GM23338 (cell line): Measurements from ENCODE around the gene TJP2. TPM values are rescaled to one million over a fixed set of nuclear protein-coding genes. Genes with fewer than 3 reads are reported as not detected.

Experiments used
- ATAC-seq: fragments of 200-7000 bp; cut with Tn5 transposase; 3 replicates; pipeline ENCODE4 v1.9.1; 2020
- DNase-seq: peaks from one replicate; pipeline ENCODE4 v3.0.0-alpha.2; 2015; ENCODE audit warnings: low spot score
- H2AFZ ChIP-seq: fragments of 200-600 bp; sonication (generic); 2 replicates; pipeline ENCODE4 v1.8.0; 2016; ENCODE audit warnings: antibody characterized with exemption, mild to moderate bottlenecking, moderate library complexity
- H3F3A ChIP-seq: fragments of 200-600 bp; sonication (generic); replicated peaks from 2 replicates; pipeline ENCODE4 v1.8.0; 2017; ENCODE audit warnings: antibody characterized with exemption, mixed run types, low read depth
- H3K27ac ChIP-seq: fragments of 200-600 bp; sonication (generic); 2 replicates; pipeline ENCODE4 v1.6.1; 2016; ENCODE audit warnings: low read depth
- H3K27me3 ChIP-seq: fragments of 200-600 bp; sonication (generic); 2 replicates; pipeline ENCODE4 v1.8.0; 2016; ENCODE audit warnings: mild to moderate bottlenecking, mixed run types, moderate library complexity; ENCODE audit not compliant: insufficient read depth
- H3K36me3 ChIP-seq: fragments of 200-600 bp; sonication (generic); 2 replicates; pipeline ENCODE4 v1.8.0; 2016; ENCODE audit warnings: mild to moderate bottlenecking; ENCODE audit not compliant: insufficient read depth
- H3K4me1 ChIP-seq: fragments of 200-600 bp; sonication (generic); 2 replicates; pipeline ENCODE4 v1.8.0; 2016; ENCODE audit warnings: mild to moderate bottlenecking, moderate library complexity; ENCODE audit not compliant: insufficient read depth
- H3K4me2 ChIP-seq: fragments of 200-600 bp; sonication (generic); 2 replicates; pipeline ENCODE4 v1.7.1; 2017; ENCODE audit warnings: mixed run types
- H3K4me3 ChIP-seq: fragments of 200-600 bp; sonication (generic); 2 replicates; pipeline ENCODE4 v1.6.1; 2016; ENCODE audit warnings: mixed run types
- H3K79me2 ChIP-seq: fragments of 200-600 bp; sonication (generic); replicated peaks from 2 replicates; pipeline ENCODE4 v1.8.0; 2017; ENCODE audit warnings: mild to moderate bottlenecking; ENCODE audit not compliant: insufficient read depth
- H3K9me2 ChIP-seq: fragments of 200-600 bp; sonication (generic); 2 replicates; pipeline ENCODE4 v1.8.0; 2017; ENCODE audit not compliant: insufficient read depth
- H4K20me1 ChIP-seq: fragments of 200-600 bp; sonication (generic); replicated peaks from 2 replicates; pipeline ENCODE4 v1.8.0; 2017; ENCODE audit warnings: mild to moderate bottlenecking; ENCODE audit not compliant: insufficient read depth
- H3K27ac Mint-ChIP-seq: 2 replicates; pipeline ENCODE4 v1.8.0; 2020; ENCODE audit warnings: inconsistent platforms, mild to moderate bottlenecking, moderate library complexity, mixed read lengths
- H3K27me3 Mint-ChIP-seq: 3 replicates; pipeline ENCODE4 v1.8.0; 2022; ENCODE audit warnings: low read depth, mild to moderate bottlenecking, moderate library complexity, mixed read lengths, inconsistent platforms; ENCODE audit not compliant: insufficient read depth, poor library complexity
- H3K36me3 Mint-ChIP-seq: 3 replicates; pipeline ENCODE4 v1.8.0; 2021; ENCODE audit warnings: low read depth, mild to moderate bottlenecking, inconsistent platforms, moderate library complexity, mixed read lengths
- H3K4me1 Mint-ChIP-seq: 3 replicates; pipeline ENCODE4 v1.8.0; 2020; ENCODE audit warnings: mild to moderate bottlenecking, inconsistent platforms, mixed read lengths
- H3K4me3 Mint-ChIP-seq: 3 replicates; pipeline ENCODE4 v1.8.0; 2021; ENCODE audit warnings: moderate library complexity, mild to moderate bottlenecking, inconsistent platforms, mixed read lengths
- H3K9me3 Mint-ChIP-seq: 3 replicates; pipeline ENCODE4 v1.8.0; 2020; ENCODE audit warnings: moderate library complexity, mild to moderate bottlenecking, inconsistent platforms, mixed read lengths
- CTCF ChIP-seq, 2 experiments: fragments of 200-600 bp in 1 of 2; sonication (generic) in 1 of 2; conservative IDR thresholded peaks; 2 replicates each; pipeline versions ENCODE4 v1.5.1 to v1.6.1; 2016 to 2017; ENCODE audit warnings: antibody characterized with exemption in 2 of 2, low read depth in 2 of 2, mild to moderate bottlenecking in 2 of 2, moderate library complexity in 1 of 2
- JUNB ChIP-seq: IDR thresholded peaks from one replicate; pipeline ENCODE4 v1.6.1; 2016; ENCODE audit warnings: antibody characterized with exemption; ENCODE audit not compliant: unreplicated experiment
- NANOG ChIP-seq: IDR thresholded peaks from 2 replicates; pipeline ENCODE4 v1.6.1; 2016; ENCODE audit warnings: antibody characterized with exemption, borderline replicate concordance
- POLR2AphosphoS5 ChIP-seq: IDR thresholded peaks from 2 replicates; pipeline ENCODE4 v1.6.1; 2016; ENCODE audit warnings: antibody characterized with exemption, low read depth
- STAT1 ChIP-seq: IDR thresholded peaks from one replicate; pipeline ENCODE4 v1.6.1; 2016; ENCODE audit warnings: antibody characterized with exemption; ENCODE audit not compliant: unreplicated experiment
- ZNF331 ChIP-seq: fragments of 250-450 bp; sonication (Bioruptor Pico); IDR thresholded peaks from 2 replicates; pipeline ENCODE4 v1.5.0; 2020; ENCODE audit warnings: low read depth, mild to moderate bottlenecking, moderate library complexity
- ZNF462 ChIP-seq: fragments of 250-450 bp; sonication (Bioruptor Pico); IDR thresholded peaks from 2 replicates; pipeline ENCODE4 v1.5.0; 2020; ENCODE audit warnings: mild to moderate bottlenecking, moderate library complexity
- polyA plus RNA-seq: library from polyadenylated mRNA; unstranded; fragments of >200 nt; fragmentation: Nextera tagmentation; extraction: Ambion mirVana; gene quantifications from 2 replicates; pipeline ENCODE4 v1.2.1, GENCODE V29; 2016
- total RNA-seq: library from RNA; depleted of rRNA; stranded (reverse); fragments of >200 nt; shearing (Covaris generic); gene quantifications from 2 replicates; pipeline ENCODE4 v1.2.3, GENCODE V29; 2014
- TF ChIP-seq, protein P1 (sequence below): IDR thresholded peaks from one replicate; pipeline ENCODE4 v1.6.1; 2018; ENCODE audit warnings: antibody characterized with exemption; ENCODE audit not compliant: unreplicated experiment

The TJP2 gene
- total and polyA plus RNA-seq, 2 experiments from 2014 or later, result 37.6 to 234 TPM

GRCh38 chr9:69179037-69179436 lies 5.0 kb downstream of the TJP2 start:
- H3K9me3 Mint-ChIP-seq, result no peaks in the 10 kb centered on the region
- no peak for ATAC-seq
- H3K79me2 ChIP-seq, result peaks cover 96% of the 10 kb centered on the region

More at GRCh38 chr9:69179037-69179436, 5.0 kb downstream of the TJP2 start:
- H3K4me3 ChIP-seq, result no peak overlapping the region
- H3K27ac ChIP-seq, result peak overlapping the region; percentile 64
- DNase-seq, result no peak
- peaks cover 43% of the 10 kb centered on the region for H3K4me1 Mint-ChIP-seq
- H3K4me2 ChIP-seq, result no peak overlapping the region
- no peak overlapping the region for H3K4me3 Mint-ChIP-seq
- H3K27me3 Mint-ChIP-seq, result peaks cover 10% of the 10 kb centered on the region
- peaks cover 14% of the 10 kb centered on the region; the same call in 1 of the 2 replicates for H3K27me3 ChIP-seq
- H3K9me2 ChIP-seq, result no peaks in the 10 kb centered on the region
- no peak for TF ChIP-seq POLR2AphosphoS5
- no peak for TF ChIP-seq ZNF462 (CRISPR knock-in tag)
- no peak for TF ChIP-seq NANOG
- TF ChIP-seq, protein P1, sequence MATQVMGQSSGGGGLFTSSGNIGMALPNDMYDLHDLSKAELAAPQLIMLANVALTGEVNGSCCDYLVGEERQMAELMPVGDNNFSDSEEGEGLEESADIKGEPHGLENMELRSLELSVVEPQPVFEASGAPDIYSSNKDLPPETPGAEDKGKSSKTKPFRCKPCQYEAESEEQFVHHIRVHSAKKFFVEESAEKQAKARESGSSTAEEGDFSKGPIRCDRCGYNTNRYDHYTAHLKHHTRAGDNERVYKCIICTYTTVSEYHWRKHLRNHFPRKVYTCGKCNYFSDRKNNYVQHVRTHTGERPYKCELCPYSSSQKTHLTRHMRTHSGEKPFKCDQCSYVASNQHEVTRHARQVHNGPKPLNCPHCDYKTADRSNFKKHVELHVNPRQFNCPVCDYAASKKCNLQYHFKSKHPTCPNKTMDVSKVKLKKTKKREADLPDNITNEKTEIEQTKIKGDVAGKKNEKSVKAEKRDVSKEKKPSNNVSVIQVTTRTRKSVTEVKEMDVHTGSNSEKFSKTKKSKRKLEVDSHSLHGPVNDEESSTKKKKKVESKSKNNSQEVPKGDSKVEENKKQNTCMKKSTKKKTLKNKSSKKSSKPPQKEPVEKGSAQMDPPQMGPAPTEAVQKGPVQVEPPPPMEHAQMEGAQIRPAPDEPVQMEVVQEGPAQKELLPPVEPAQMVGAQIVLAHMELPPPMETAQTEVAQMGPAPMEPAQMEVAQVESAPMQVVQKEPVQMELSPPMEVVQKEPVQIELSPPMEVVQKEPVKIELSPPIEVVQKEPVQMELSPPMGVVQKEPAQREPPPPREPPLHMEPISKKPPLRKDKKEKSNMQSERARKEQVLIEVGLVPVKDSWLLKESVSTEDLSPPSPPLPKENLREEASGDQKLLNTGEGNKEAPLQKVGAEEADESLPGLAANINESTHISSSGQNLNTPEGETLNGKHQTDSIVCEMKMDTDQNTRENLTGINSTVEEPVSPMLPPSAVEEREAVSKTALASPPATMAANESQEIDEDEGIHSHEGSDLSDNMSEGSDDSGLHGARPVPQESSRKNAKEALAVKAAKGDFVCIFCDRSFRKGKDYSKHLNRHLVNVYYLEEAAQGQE, result no peak
- TF ChIP-seq STAT1, result no peak
- TF ChIP-seq ZNF331 (CRISPR knock-in tag), result no peak
- no peak for TF ChIP-seq JUNB
- no peak for TF ChIP-seq CTCF (conservative IDR thresholded peaks at IDR 0.05; ENCODE audit: low read depth in 2 of 2)
- H3K27ac Mint-ChIP-seq, result no peak overlapping the region
- H3K36me3 ChIP-seq, result no peaks in the 10 kb centered on the region
- H4K20me1 ChIP-seq, result peaks cover 13% of the 10 kb centered on the region
- no peaks in the 10 kb centered on the region for H3F3A ChIP-seq
- peaks cover 11% of the 10 kb centered on the region; the same call in 2 of the 3 replicates for H3K36me3 Mint-ChIP-seq
- peaks cover 31% of the 10 kb centered on the region for H3K4me1 ChIP-seq
- no peak overlapping the region for H2AFZ ChIP-seq
